ENCODE results near the gene SRSF11. TPM values are rescaled to one million over a fixed set of nuclear protein-coding genes. Genes with fewer than 3 reads are reported as not detected.

Gene SRSF11
- total RNA-seq, 2 experiments from 2014 or later = 194 to 203 TPM

GRCh38 chr1:70278710-70279109, 57.5 kb downstream of the SRSF11 start:
- no peak for DNase-seq
- no peaks in the 10 kb centered on the region for H3K4me1 Mint-ChIP-seq (ENCODE audit: low read depth)
- POLR2A ChIA-PET = interaction anchor here (0.9 to 1.0 kb wide), 2 partner anchors 9 to 36 kb away, joined by 3 read pairs; no protein-coding TSS in a partner anchor
- no peak for TF ChIP-seq CTCF (IDR thresholded peaks at IDR 0.05)
- no peak overlapping the region for H3K4me3 Mint-ChIP-seq
- H3K27me3 Mint-ChIP-seq = no peaks in the 10 kb centered on the region
- H3K36me3 Mint-ChIP-seq (ENCODE audit: low read depth) = peaks cover 23% of the 10 kb centered on the region
- no peak for ATAC-seq
- intact Hi-C loops (cut with micrococcal nuclease) = no loop called here
- no peaks in the 10 kb centered on the region for H3K9me3 Mint-ChIP-seq
- CTCF ChIA-PET = no interaction called here
- no peak overlapping the region for H3K27ac Mint-ChIP-seq

- peaks cover 11% of the 10 kb centered on the region for H3K36me3 Mint-ChIP-seq (ENCODE audit: low read depth)
- ChIA-PET CTCF (interaction anchor here (0.9 kb wide), 1 partner anchor 11 kb away, joined by 3 read pairs; no protein-coding TSS in a partner anchor), POLR2A (no interaction called here)
- H3K27me3 Mint-ChIP-seq = no peaks in the 10 kb centered on the region
- ATAC-seq = no peak
- H3K27ac Mint-ChIP-seq = no peak overlapping the region
- no peaks in the 10 kb centered on the region for H3K9me3 Mint-ChIP-seq
- H3K4me1 Mint-ChIP-seq (ENCODE audit: low read depth) = no peaks in the 10 kb centered on the region
- H3K4me3 Mint-ChIP-seq = no peak overlapping the region
- intact Hi-C loops (cut with micrococcal nuclease) = no loop called here
- TF ChIP-seq CTCF (IDR thresholded peaks at IDR 0.05) = no peak
- DNase-seq = no peak
These were observed 63.2 kb downstream of the SRSF11 start for GRCh38 chr1:70284366-70284765.

GRCh38 chr1:70286453-70286852, 65.3 kb downstream of the SRSF11 start:
- no peaks in the 10 kb centered on the region for H3K27me3 Mint-ChIP-seq
- ATAC-seq = no peak
- intact Hi-C loops (cut with micrococcal nuclease) = no loop called here
- no peak for DNase-seq
- H3K27ac Mint-ChIP-seq = no peak overlapping the region
- H3K4me1 Mint-ChIP-seq (ENCODE audit: low read depth) = no peaks in the 10 kb centered on the region
- POLR2A ChIA-PET = no interaction called here
- no peaks in the 10 kb centered on the region for H3K9me3 Mint-ChIP-seq
- no peak overlapping the region for H3K4me3 Mint-ChIP-seq
- no peak for TF ChIP-seq CTCF (IDR thresholded peaks at IDR 0.05)
- H3K36me3 Mint-ChIP-seq (ENCODE audit: low read depth) = peaks cover 6% of the 10 kb centered on the region
- CTCF ChIA-PET = no interaction called here

- Mint-ChIP-seq H3K4me3 (no peak overlapping the region), H3K36me3 (ENCODE audit: low read depth) (peaks cover 9% of the 10 kb centered on the region), H3K27ac (no peak overlapping the region), H3K4me1 (ENCODE audit: low read depth) (no peaks in the 10 kb centered on the region), H3K9me3 (no peaks in the 10 kb centered on the region), H3K27me3 (no peaks in the 10 kb centered on the region)
- intact Hi-C loops (cut with micrococcal nuclease) = no loop called here
- ChIA-PET POLR2A (no interaction called here), CTCF (interaction anchor here (1.1 kb wide), 1 partner anchor 155 kb away, joined by 3 read pairs; no protein-coding TSS in a partner anchor)
- TF ChIP-seq CTCF (IDR thresholded peaks at IDR 0.05) = no peak
- ATAC-seq (no peak), DNase-seq (no peak)
These were observed 67.0 kb downstream of the SRSF11 start for GRCh38 chr1:70288166-70288565.

GRCh38 chr1:70290218-70290617, 69.0 kb downstream of the SRSF11 start:
- H3K27ac Mint-ChIP-seq = no peak overlapping the region
- no peak for ATAC-seq
- CTCF ChIA-PET = no interaction called here

More at GRCh38 chr1:70290218-70290617, 69.0 kb downstream of the SRSF11 start:
- no peak for TF ChIP-seq CTCF (IDR thresholded peaks at IDR 0.05)
- Mint-ChIP-seq H3K4me3 (no peak overlapping the region), H3K27me3 (no peaks in the 10 kb centered on the region), H3K9me3 (no peaks in the 10 kb centered on the region), H3K4me1 (ENCODE audit: low read depth) (peaks cover 2% of the 10 kb centered on the region), H3K36me3 (ENCODE audit: low read depth) (peaks cover 19% of the 10 kb centered on the region)
- intact Hi-C loops (cut with micrococcal nuclease) = no loop called here
- POLR2A ChIA-PET = no interaction called here
- DNase-seq = no peak

Data from activated CD8-positive, alpha-beta T cell treated with anti-CD3 and anti-CD28 coated beads for 36 hours (primary cell).